Measurements from ENCODE around the gene SCGB2A2.

SCGB2A2 gene

GRCh38 chr11:62256281-62256680 lies 13.7 kb upstream of the SCGB2A2 start:
- no peak overlapping the region for H3K23ac ChIP-seq (ENCODE audit: low read depth, low read length, poor library complexity)
- H2AK5ac ChIP-seq (ENCODE audit: low read depth, low read length), result no peak overlapping the region
- no peaks in the 10 kb centered on the region for H3K4me1 ChIP-seq (ENCODE audit: control insufficient read depth in 2 of 2, insufficient read depth in 1 of 2, low read depth in 1 of 2, low read length in 2 of 2)
- peaks cover 0 to 2% (median 0%) of the 10 kb centered on the region in 3 experiments for H3K27me3 ChIP-seq (ENCODE audit: control insufficient read depth in 3 of 3, insufficient read depth in 3 of 3, low read depth in 1 of 3, low read length in 3 of 3)
- no peak overlapping the region for H2AFZ ChIP-seq (ENCODE audit: low read length)
- DNase-seq (ENCODE audit: low spot score), result no peak
- WGBS, 2 donors (ENCODE audit: extremely low coverage in 2 of 2, insufficient read length in 2 of 2, insufficient replicate concordance in 1 of 2), result no CpG with 5 or more reads among the region's 2 CpGs
- no peak overlapping the region for H3K14ac ChIP-seq (ENCODE audit: low read length)
- H3K18ac ChIP-seq (ENCODE audit: low read length), result no peak overlapping the region
- no peak overlapping the region for H3K4me2 ChIP-seq (ENCODE audit: insufficient read depth, low read length, poor library complexity, severe bottlenecking)
- no peak overlapping the region for H2BK12ac ChIP-seq (ENCODE audit: low read length)
- no peak overlapping the region for H2BK120ac ChIP-seq (ENCODE audit: low read depth, low read length)
- no peak overlapping the region for H4K8ac ChIP-seq (ENCODE audit: low read depth, low read length)
- peaks cover 5 to 8% of the 10 kb centered on the region in 2 donors for H3K9me3 ChIP-seq (replicated peaks in 1 of 2; ENCODE audit: control insufficient read depth in 2 of 2, insufficient read depth in 1 of 2, low read depth in 1 of 2, low read length in 2 of 2)
- no peak overlapping the region for H2BK15ac ChIP-seq (ENCODE audit: low read length)
- no peak overlapping the region for H3K4ac ChIP-seq (ENCODE audit: low read length)
- no peak overlapping the region for H3K27ac ChIP-seq (replicated peaks; ENCODE audit: low read length)
- H3K36me3 ChIP-seq (replicated peaks in 1 of 2; ENCODE audit: control insufficient read depth in 2 of 2, insufficient read depth in 2 of 2, low read length in 2 of 2), result no peaks in the 10 kb centered on the region
- no peak overlapping the region for H3K9ac ChIP-seq (ENCODE audit: low read depth, low read length, poor library complexity)
- no peaks in the 10 kb centered on the region for H3K79me1 ChIP-seq (ENCODE audit: low read depth, low read length)
- no peak overlapping the region for H4K91ac ChIP-seq (ENCODE audit: low read depth, low read length, poor library complexity)
- no peak overlapping the region for H3K4me3 ChIP-seq (ENCODE audit: low read length in 2 of 2)
- H2BK5ac ChIP-seq (ENCODE audit: low read length), result no peak overlapping the region

- H3K14ac ChIP-seq (ENCODE audit: low read length), result no peak overlapping the region
- no peaks in the 10 kb centered on the region for H3K9me3 ChIP-seq (replicated peaks in 1 of 2; ENCODE audit: control insufficient read depth in 2 of 2, insufficient read depth in 1 of 2, low read depth in 1 of 2, low read length in 2 of 2)
- H2AK5ac ChIP-seq (ENCODE audit: low read depth, low read length), result no peak overlapping the region
- H2BK120ac ChIP-seq (ENCODE audit: low read depth, low read length), result no peak overlapping the region
- no peaks in the 10 kb centered on the region for H3K36me3 ChIP-seq (replicated peaks in 1 of 2; ENCODE audit: control insufficient read depth in 2 of 2, insufficient read depth in 2 of 2, low read length in 2 of 2)
- no peak overlapping the region for H2BK12ac ChIP-seq (ENCODE audit: low read length)
- DNase-seq (ENCODE audit: low spot score), result no peak
- H3K4ac ChIP-seq (ENCODE audit: low read length), result no peak overlapping the region
- H3K4me3 ChIP-seq (ENCODE audit: low read length in 2 of 2), result no peak overlapping the region
- H2BK5ac ChIP-seq (ENCODE audit: low read length), result no peak overlapping the region
- no CpG with 5 or more reads among the region's 6 CpGs for WGBS, 2 donors (ENCODE audit: extremely low coverage in 2 of 2, insufficient read length in 2 of 2, insufficient replicate concordance in 1 of 2)
- no peaks in the 10 kb centered on the region for H3K4me1 ChIP-seq (ENCODE audit: control insufficient read depth in 2 of 2, insufficient read depth in 1 of 2, low read depth in 1 of 2, low read length in 2 of 2)
- H3K79me1 ChIP-seq (ENCODE audit: low read depth, low read length), result no peaks in the 10 kb centered on the region
- H4K8ac ChIP-seq (ENCODE audit: low read depth, low read length), result no peak overlapping the region
- no peak overlapping the region for H3K27ac ChIP-seq (replicated peaks; ENCODE audit: low read length)
- H3K27me3 ChIP-seq (ENCODE audit: control insufficient read depth in 3 of 3, insufficient read depth in 3 of 3, low read depth in 1 of 3, low read length in 3 of 3), result peaks cover 0 to 4% (median 0%) of the 10 kb centered on the region in 3 experiments
- H3K23ac ChIP-seq (ENCODE audit: low read depth, low read length, poor library complexity), result no peak overlapping the region
- no peak overlapping the region for H3K18ac ChIP-seq (ENCODE audit: low read length)
- H3K4me2 ChIP-seq (ENCODE audit: insufficient read depth, low read length, poor library complexity, severe bottlenecking), result no peak overlapping the region
- no peak overlapping the region for H3K9ac ChIP-seq (ENCODE audit: low read depth, low read length, poor library complexity)
- no peak overlapping the region for H4K91ac ChIP-seq (ENCODE audit: low read depth, low read length, poor library complexity)
- no peak overlapping the region for H2AFZ ChIP-seq (ENCODE audit: low read length)
- no peak overlapping the region for H2BK15ac ChIP-seq (ENCODE audit: low read length)
These were observed 9.6 kb upstream of the SCGB2A2 start for GRCh38 chr11:62260261-62260953.

GRCh38 chr11:62264004-62264403 lies 6.0 kb upstream of the SCGB2A2 start:
- H3K23ac ChIP-seq (ENCODE audit: low read depth, low read length, poor library complexity), result no peak overlapping the region
- no peak overlapping the region for H4K91ac ChIP-seq (ENCODE audit: low read depth, low read length, poor library complexity)
- H2BK120ac ChIP-seq (ENCODE audit: low read depth, low read length), result no peak overlapping the region
- H2AK5ac ChIP-seq (ENCODE audit: low read depth, low read length), result no peak overlapping the region
- peaks cover 0 to 2% (median 0%) of the 10 kb centered on the region in 3 experiments for H3K27me3 ChIP-seq (ENCODE audit: control insufficient read depth in 3 of 3, insufficient read depth in 3 of 3, low read depth in 1 of 3, low read length in 3 of 3)
- no peak overlapping the region for H4K8ac ChIP-seq (ENCODE audit: low read depth, low read length)
- H3K18ac ChIP-seq (ENCODE audit: low read length), result no peak overlapping the region
- H3K4me2 ChIP-seq (ENCODE audit: insufficient read depth, low read length, poor library complexity, severe bottlenecking), result no peak overlapping the region
- no peaks in the 10 kb centered on the region for H3K79me1 ChIP-seq (ENCODE audit: low read depth, low read length)
- no peak overlapping the region for H3K4ac ChIP-seq (ENCODE audit: low read length)
- no peak for DNase-seq (ENCODE audit: low spot score)
- H2BK5ac ChIP-seq (ENCODE audit: low read length), result no peak overlapping the region
- WGBS, 2 donors (ENCODE audit: extremely low coverage in 2 of 2, insufficient read length in 2 of 2, insufficient replicate concordance in 1 of 2), result no CpG with 5 or more reads among the region's 1 CpG
- H2AFZ ChIP-seq (ENCODE audit: low read length), result no peak overlapping the region
- H3K36me3 ChIP-seq (replicated peaks in 1 of 2; ENCODE audit: control insufficient read depth in 2 of 2, insufficient read depth in 2 of 2, low read length in 2 of 2), result no peaks in the 10 kb centered on the region
- no peak overlapping the region for H2BK15ac ChIP-seq (ENCODE audit: low read length)
- no peak overlapping the region for H3K14ac ChIP-seq (ENCODE audit: low read length)
- H2BK12ac ChIP-seq (ENCODE audit: low read length), result no peak overlapping the region
- no peak overlapping the region for H3K27ac ChIP-seq (replicated peaks; ENCODE audit: low read length)
- H3K9ac ChIP-seq (ENCODE audit: low read depth, low read length, poor library complexity), result peak overlapping the region; percentile 13
- no peaks in the 10 kb centered on the region for H3K9me3 ChIP-seq (replicated peaks in 1 of 2; ENCODE audit: control insufficient read depth in 2 of 2, insufficient read depth in 1 of 2, low read depth in 1 of 2, low read length in 2 of 2)
- H3K4me1 ChIP-seq (ENCODE audit: control insufficient read depth in 2 of 2, insufficient read depth in 1 of 2, low read depth in 1 of 2, low read length in 2 of 2), result no peaks in the 10 kb centered on the region
- no peak overlapping the region for H3K4me3 ChIP-seq (ENCODE audit: low read length in 2 of 2)

GRCh38 chr11:62266558-62266957 lies 3.4 kb upstream of the SCGB2A2 start:
- no peaks in the 10 kb centered on the region for H3K9me3 ChIP-seq (replicated peaks in 1 of 2; ENCODE audit: control insufficient read depth in 2 of 2, insufficient read depth in 1 of 2, low read depth in 1 of 2, low read length in 2 of 2)
- no peak overlapping the region for H2BK15ac ChIP-seq (ENCODE audit: low read length)
- H3K4ac ChIP-seq (ENCODE audit: low read length), result no peak overlapping the region
- no peak overlapping the region for H3K4me3 ChIP-seq (ENCODE audit: low read length in 2 of 2)
- H3K9ac ChIP-seq (ENCODE audit: low read depth, low read length, poor library complexity), result no peak overlapping the region
- H2AK5ac ChIP-seq (ENCODE audit: low read depth, low read length), result no peak overlapping the region
- no peak for DNase-seq (ENCODE audit: low spot score)
- no peak overlapping the region for H2AFZ ChIP-seq (ENCODE audit: low read length)
- no peak overlapping the region for H3K23ac ChIP-seq (ENCODE audit: low read depth, low read length, poor library complexity)
- H2BK120ac ChIP-seq (ENCODE audit: low read depth, low read length), result no peak overlapping the region
- H3K4me1 ChIP-seq (ENCODE audit: control insufficient read depth in 2 of 2, insufficient read depth in 1 of 2, low read depth in 1 of 2, low read length in 2 of 2), result no peaks in the 10 kb centered on the region
- H2BK5ac ChIP-seq (ENCODE audit: low read length), result no peak overlapping the region
- H3K36me3 ChIP-seq (replicated peaks in 1 of 2; ENCODE audit: control insufficient read depth in 2 of 2, insufficient read depth in 2 of 2, low read length in 2 of 2), result no peaks in the 10 kb centered on the region
- H3K27ac ChIP-seq (replicated peaks; ENCODE audit: low read length), result no peak overlapping the region
- WGBS, 2 donors (ENCODE audit: extremely low coverage in 2 of 2, insufficient read length in 2 of 2, insufficient replicate concordance in 1 of 2), result no CpG with 5 or more reads among the region's 4 CpGs
- no peaks in the 10 kb centered on the region for H3K79me1 ChIP-seq (ENCODE audit: low read depth, low read length)
- peaks cover 0 to 2% (median 0%) of the 10 kb centered on the region in 3 experiments for H3K27me3 ChIP-seq (ENCODE audit: control insufficient read depth in 3 of 3, insufficient read depth in 3 of 3, low read depth in 1 of 3, low read length in 3 of 3)
- no peak overlapping the region for H3K4me2 ChIP-seq (ENCODE audit: insufficient read depth, low read length, poor library complexity, severe bottlenecking)
- no peak overlapping the region for H2BK12ac ChIP-seq (ENCODE audit: low read length)
- no peak overlapping the region for H4K91ac ChIP-seq (ENCODE audit: low read depth, low read length, poor library complexity)
- no peak overlapping the region for H3K14ac ChIP-seq (ENCODE audit: low read length)
- no peak overlapping the region for H3K18ac ChIP-seq (ENCODE audit: low read length)
- no peak overlapping the region for H4K8ac ChIP-seq (ENCODE audit: low read depth, low read length)
